IPS DF 19.7 (cell line): ENCODE results near the gene IQCH.

Source experiments
- DNase-seq: peaks from one replicate; pipeline ENCODE4 v3.0.0-alpha.2; 2013; ENCODE audit warnings: low read depth, low spot score

The IQCH gene

DNA sequence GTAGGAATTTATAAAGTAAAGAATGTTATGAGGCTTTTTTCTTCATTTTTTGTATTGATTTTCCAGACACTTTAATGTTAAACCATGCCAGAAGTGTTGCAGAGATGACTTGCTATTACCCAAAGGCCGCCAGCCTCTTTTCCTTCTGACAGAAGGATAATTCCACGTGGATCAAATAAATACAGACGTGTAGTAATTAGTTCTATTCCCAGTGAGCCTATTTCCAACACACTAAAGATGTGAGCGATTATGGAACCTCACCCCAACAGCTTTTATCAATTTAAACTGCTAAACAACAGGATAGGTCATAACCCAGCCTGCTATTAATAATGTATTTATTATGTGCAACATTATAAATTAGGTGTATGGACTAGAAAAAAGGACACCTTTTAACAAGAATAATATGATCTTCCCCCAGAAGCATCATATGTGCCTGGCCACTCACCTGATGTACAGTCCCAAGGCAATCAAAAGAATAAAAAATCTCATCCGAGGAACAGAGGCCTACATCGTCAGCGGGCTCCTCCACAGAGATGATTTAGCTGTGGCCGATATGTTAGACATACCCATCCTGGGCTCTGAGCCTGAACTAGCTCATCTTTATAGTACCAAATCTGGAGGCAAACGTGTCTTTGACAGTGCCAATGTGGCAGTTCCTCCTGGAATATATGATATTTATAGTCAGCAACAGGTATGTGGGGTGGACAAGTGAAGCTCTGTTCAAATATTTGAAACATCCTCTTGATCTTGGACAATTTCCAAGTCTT, 140.5 kb downstream of the IQCH start:
- DNase-seq: no peak

DNA sequence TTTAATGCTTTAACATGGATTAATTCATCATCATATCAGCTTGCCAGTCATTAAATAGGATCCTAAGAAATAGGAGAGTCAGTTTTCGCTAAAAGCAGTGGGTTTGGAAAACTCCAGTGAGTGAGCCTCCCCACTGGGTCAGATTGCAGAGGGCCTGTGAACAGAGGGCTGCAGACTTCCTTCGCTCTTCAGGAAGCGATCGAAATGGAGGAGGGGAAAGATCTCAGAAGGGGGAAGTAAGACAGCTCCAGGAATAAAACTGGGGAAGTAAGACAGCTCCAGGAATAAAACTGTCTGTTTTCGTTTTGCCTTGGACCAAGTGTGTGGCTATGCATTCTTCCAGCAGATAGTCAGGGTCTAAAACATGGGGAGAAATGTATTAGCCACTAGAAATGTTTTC, 141.5 kb downstream of the IQCH start:
- DNase-seq: no peak

DNA sequence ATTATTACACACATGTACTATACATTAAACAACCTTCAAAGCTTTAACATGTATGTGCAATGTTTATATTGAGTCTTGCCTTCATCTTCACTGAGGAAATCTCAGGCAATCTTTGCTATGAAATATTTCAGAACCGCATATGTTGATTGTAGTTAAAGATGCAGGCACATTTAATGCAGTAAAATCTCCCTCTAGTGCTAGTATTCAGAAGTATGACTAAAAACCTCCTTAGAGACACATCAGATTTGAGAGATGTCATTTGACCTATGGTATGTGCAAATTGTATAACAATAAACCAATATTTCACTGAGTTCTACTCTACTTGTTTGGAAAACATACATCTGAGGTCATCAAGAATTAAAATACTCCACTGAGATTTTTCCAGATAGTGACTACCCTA, 142.6 kb downstream of the IQCH start:
- DNase-seq: no peak

DNA sequence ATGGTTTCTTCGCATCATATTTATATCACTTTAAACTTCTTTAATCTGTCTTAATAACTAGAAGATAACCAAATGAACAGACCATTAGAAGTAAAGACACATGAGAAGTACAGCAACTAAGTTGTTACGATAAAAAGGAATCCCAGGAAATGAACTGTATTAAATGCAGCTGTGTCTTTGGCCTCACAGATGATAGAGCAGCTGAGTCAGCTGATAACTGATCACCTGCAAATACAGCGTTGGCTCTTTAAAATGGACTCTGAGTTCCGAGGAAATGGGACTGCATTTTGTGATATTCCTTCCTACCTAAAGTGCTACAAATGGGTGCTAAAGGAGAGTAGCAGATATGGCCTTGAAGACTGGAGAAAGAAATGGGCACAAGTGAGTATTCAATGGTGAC, 145.3 kb downstream of the IQCH start:
- no peak for DNase-seq

DNA sequence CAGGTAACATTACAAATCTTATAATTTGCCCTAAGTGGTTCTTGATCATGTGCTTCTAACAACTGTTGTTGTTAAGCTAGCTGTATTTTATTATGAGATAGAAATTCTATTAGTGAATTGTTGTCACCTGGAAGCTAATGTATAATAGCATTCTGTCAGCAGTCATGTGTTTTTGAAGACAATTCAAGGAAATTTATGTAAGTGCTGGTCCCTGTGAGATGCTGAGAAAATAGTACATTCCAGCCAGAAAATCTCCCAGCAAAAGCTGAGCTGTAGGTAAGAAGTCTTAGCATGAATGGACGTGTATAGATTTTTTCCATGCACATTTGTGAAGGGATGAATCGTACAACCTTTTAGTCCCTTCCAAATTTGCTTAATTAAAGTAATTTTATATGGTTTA, 146.3 kb downstream of the IQCH start:
- DNase-seq: no peak

DNA sequence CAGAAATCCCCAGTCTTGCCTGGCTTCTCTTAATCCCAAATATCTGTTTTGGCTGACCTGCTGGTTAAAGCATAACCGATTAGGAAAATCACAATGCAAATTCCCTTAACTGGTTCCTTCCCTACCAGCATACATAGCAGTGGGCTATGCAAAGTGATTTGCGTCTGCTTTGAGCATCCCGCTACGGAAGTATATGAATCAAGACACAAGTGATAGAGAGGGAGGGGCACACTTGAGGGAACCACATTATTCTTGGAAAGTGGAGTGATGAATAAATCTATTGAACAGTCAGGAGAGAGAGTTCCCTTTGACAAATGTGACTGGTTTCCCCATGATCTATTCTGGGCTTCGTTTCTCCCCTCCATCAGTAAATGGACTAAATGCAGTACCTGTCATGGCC, 146.8 kb downstream of the IQCH start:
- DNase-seq: no peak

DNA sequence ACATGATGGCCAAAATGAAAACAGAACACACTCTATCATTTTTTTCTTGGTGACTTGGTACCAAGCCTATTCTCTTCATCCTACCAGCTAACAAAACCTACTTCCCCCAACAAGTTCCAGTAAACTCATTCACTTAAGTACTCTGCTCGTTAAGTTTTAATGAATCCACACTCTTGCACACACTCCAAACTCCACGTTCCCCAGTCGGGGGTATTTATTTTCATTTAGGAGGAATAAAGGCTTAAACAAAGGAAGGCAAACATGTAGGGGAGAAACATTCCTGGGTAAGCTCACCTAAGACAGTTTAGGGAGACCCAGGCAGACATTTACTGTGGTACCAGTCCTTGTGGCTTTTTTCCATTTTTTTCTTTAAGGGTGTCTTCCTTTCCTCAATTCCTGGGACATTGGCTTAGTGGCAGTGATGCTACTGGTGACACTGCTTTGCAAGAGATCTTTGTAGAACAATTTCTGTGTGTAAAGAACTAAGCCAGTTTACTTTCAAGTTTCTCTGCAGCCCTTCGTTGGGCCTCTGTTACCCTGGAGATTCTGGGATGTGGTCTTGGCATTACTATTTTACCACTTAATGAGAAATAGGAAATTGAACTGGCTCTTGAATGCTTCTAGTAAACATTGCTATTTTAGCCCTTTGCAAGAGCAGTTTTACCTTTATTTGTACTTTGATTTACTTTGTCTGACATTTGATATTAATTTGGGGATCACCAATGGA, 149.0 kb downstream of the IQCH start:
- no peak for DNase-seq

DNA sequence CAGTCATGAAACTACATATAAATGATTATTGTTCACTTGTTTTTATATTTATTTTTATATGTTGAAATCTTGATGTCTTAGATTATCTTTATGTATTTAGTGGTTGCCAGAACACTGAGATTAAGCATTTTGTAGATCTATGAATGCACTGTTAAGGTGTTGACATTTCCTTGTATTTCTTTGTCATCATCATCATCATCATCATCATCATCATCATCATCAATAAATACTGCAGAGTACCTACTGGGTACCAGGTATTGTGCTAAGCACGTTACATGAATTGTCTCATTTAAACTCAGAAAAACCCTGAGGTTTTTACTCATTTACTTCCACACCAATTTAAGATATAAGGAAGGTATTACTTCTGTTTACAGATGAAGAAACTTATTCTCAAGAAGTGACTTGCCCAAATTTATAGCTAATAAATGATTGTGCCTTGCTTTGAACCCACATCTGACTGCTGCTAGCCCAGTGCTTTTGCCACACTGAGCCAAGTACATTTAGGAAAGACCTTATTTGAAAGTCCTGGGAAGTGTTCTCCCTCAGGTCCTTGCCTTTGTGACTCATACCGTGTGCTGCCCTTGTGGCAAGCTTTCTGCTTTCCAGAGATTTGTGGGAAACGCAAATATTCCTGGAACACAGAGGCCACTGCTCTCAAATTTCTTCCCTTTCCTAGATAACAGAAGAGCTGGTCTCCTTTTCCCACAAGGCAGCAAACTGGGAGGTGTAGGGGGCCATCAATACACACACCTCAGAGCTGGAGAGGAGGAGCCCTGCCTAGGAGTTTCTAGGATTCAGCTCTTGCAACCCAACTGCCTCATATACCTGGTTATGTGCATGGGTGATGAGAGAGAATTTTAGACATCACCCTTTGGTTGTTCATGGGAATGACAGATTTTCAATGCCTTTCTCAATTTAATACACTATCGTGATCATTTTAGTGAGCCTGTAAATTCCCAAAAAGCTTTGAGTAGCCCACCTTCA, 150.9 kb downstream of the IQCH start:
- DNase-seq: no peak

DNA sequence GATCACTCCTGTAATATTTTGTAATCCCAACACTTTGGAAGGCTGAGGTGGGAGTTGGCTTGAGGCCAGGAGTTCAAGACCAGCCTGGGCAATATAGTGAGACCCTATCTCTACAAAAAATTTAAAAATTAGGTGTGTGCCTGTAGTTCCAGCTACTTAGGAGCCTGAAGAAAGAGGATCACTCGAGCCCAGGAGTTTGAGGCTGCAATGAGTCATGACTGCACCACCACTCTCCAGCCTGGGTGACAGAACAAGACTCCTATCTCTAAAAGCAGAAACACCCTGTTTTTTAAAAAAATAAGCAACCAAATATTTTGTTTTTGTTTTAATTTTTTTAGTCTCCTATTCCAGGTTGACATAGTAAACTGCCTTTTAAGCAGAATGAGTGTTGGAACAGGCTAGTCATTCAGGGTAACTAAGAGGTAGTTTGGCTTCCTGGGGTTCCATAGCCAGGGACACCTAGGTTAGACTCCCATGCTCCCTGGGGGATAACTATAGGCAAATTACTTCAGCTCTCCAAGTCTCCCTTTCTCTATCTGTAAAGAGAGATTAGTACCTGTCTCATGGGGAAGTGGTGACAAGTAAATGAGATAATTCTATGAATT, 151.8 kb downstream of the IQCH start:
- DNase-seq: no peak

DNA sequence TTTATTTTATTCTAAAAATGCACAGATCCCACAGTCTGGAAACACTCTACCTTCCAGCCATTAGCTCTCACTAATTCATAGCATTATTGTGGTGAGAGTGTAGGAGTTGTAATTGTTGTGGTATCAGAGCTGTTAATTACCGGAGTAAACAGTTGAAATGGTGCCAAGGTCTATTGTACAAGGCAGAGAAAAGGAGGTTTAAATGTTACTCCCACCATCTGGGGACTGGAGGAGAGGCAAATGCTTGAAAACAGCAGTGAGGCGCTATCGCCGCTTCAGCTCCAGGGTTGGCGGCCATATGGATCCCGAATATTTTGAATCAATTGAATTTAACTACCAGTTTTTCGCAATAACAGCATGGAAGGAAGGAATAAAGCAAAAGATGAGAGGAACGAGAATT, 153.2 kb downstream of the IQCH start:
- no peak for DNase-seq

DNA sequence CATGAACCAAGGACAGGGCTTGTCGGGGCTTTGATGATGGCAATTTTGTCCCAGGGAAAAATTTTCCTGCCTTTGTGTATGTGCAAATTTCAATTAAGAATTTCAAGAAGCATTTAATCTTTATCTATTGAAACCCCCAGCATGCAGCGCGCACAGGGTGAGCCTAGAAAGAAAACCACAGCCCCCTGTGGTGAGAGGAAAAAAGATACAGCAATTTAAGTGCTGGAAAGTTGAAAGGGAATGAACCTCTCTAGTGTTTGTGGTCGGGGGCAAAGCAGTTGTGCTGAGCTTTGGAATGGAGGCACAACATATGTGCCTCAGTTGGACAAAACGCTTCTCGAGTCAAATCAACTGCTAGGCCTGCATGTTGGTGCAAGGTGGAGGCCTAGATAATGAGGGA, 154.6 kb downstream of the IQCH start:
- DNase-seq: no peak

DNA sequence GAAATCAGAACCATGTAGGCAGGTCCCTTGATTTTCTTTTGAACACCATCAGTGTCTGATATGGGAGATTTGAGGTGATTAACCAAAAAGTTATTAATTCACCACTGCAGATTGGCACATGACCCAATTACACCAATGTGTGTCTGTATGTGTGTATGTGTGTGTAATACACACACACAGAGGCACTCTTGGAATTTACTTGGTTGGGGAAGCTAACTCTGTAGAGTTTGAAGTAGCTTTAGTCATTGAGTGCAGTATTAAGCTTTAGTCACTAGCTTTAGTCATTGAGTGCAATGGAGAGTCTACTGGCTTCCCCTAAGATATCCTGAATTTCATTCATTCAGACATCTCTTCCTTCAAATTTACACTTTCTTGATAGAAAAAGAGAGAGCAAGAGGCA, 156.9 kb downstream of the IQCH start:
- no peak for DNase-seq

DNA sequence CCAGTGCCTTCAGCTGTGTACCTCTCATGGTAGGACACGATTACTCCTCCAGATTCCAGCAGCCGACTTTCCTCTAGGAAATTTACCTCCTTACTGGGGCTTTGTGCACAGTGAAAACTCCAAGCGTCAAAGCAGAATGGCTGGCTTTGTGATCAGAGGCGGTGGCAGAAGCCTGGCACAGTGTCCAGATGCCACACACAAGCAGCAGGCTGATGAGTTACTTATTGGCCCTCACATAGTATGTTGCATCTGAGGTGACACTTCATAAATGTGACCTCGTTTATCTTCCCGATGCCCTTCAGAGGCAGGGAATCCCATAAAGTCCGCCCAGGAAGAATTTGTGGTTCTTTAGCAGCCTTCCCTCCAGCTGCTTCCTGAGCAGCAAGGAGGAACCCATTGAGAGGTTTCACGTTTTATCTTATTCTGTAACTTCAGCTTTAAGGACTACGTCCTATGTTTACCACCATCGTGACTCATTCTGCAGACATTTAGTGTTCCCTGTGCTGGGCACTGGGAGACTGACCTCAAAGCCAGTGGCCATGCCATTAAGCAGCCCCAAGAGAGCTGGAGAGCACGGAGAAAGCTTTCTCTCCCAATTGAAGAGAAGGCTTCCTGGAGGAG, 159.3 kb downstream of the IQCH start:
- DNase-seq: no peak

DNA sequence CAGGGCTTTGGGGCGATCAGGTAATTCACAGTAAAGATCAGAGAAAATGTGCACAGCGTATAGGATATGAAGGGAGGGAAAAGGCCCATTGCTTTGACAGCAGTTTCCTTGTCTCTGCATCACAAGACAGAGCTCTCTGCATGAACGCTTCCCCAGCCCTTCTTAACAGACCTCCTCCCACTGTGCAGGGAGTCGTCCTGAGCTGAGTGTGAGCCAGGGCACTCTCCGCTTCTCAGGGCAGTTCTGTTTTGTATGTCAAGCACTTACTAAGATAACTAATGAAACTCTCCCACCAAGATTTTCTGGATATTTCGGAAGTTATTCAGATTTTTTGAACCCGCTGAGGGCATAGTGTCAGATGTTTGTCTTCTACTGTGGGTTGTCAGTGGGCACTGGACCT, 160.6 kb downstream of the IQCH start:
- DNase-seq: no peak

DNA sequence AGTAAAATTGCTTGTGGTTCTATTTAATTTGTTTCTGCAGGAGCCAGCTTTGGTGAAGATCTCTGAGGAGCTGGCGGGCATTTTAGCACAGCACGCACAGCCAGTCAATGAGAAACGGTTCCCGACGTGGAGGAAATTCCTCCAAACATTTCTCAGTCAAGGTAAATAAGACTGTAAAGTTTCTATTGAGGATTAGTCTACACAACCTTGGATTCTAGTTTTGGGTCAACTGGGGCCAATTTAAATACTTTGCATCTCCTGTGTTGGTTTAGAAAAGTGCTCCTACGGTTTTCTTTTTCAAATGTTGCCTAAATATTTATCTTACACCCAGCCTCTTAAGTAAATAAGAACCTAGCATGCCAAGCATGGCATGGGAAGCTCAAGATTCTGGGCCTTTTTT, 162.3 kb downstream of the IQCH start:
- no peak for DNase-seq

DNA sequence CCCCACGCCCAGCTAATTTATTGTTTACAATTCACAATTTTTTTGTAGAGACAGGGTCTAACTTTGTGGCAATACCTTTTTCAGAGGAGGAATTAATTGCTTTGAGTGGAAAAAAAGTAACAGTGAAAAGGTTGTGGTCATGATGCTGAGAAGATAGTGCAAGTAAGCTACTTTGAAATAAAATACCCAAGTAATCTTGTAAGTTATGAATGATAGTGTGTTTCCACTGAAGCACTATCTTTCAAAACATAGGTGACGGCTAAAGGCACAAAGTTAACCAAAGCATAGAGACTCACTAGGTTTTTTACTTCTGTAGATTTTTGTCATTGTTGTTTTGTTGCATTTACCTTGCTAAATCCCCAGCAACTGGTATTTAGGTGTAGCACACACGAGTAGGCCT, 165.1 kb downstream of the IQCH start:
- DNase-seq: no peak

DNA sequence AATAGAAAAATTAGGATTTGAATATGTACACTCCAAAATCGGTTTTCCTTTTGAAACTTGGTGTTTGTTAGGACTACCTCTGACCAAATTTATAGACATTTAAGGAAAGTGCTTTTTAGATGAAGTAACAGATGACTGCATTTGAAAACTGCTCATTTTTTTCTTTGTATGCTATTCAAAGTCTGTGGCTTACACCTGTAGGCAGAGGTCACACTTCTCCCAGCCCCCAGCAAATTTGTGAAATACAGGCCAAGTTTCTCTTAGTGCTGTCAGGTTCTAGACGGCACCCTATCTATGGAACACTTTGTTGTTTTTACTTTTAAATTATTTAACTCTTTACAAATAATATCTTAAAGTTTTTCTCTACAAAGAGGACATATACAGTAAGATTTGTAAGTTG, 165.6 kb downstream of the IQCH start:
- no peak for DNase-seq

DNA sequence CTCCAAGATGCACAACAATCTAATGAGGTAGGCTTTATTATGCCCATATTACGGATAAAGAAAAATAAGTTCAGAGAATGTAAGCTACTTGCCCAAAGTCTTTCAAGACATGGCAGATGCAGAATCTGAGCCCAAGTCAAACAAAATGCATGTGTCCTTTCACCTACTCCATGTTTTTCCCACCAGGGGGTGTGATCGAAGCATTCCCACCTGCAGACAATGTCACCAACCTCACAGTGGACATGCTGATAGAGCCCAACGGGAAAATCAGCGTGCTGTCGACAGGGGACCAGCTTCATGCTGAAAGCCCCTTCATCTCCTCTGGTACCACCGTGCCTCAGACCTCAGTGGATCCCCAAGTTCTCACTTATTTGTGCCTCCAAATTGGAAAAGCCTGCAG, 166.5 kb downstream of the IQCH start:
- no peak for DNase-seq

DNA sequence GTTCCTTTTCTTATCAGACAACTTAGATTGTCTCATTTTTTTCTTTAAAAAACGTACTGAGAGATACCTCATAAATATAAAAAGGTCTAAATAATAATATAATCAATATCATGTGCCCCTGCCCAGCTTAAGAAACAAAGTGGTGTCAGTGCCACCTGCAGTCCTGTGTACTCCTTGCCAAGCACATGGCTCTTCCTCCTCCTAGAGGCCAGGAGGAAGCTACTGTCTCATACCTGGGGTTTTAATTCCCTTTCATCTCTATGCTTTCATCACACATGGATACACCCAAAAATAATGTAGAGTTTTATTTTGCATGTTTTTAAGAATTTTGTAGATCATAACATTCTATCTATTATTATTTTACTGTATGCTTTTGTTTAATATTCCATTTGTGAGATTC, 167.7 kb downstream of the IQCH start:
- DNase-seq: no peak

DNA sequence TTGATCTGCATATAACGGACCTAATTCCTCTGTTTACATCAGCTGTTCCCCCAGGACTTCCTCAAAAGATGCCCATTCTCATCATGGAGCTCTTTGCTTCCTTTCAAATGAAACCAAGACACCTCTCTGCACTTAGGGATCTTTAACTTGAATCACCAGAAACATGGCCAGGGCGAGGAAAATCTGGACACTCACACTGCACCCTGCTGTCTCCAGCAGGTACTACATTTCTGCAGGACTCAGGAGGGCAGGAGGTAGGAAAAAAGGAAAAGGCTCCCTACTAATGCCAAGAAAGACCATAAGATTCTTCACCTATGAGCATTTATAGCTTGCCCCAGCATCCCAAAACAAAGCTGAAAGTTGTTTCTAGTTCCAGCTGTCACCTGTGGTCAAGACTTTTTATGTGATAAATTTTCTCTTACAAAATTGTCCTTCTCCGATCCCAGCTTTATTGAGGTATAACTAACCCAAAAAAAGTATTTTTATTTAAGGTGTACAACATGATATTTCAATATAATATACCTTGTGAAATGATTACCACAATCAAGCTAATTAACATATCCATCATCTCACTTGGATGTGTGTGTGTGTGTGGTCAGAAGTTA, 179.0 kb downstream of the IQCH start:
- peak; percentile 45 for DNase-seq
